ENCODE results near the gene CNTNAP2.

The CNTNAP2 gene

GRCh38 chr7:147245274-147245673 lies 1128.7 kb downstream of the CNTNAP2 start:
- H3K4me3 ChIP-seq (IDR thresholded peaks at IDR 0.05; ENCODE audit: insufficient read depth, low read depth, low read length): no peak overlapping the region
- no peak overlapping the region for H3K9ac ChIP-seq
- no peaks in the 10 kb centered on the region for H3K27me3 ChIP-seq (ENCODE audit: insufficient read depth, low read depth)
- no peaks in the 10 kb centered on the region for H4K20me1 ChIP-seq (ENCODE audit: insufficient read depth)
- no peaks in the 10 kb centered on the region for H3K4me1 ChIP-seq (ENCODE audit: low read depth, poor library complexity, severe bottlenecking)
- no peaks in the 10 kb centered on the region for H3K79me2 ChIP-seq (ENCODE audit: insufficient read depth, low read depth)
- H3K4me2 ChIP-seq: no peak overlapping the region
- no peak overlapping the region for H3K27ac ChIP-seq
- peak; percentile 92 for TF ChIP-seq CTCF (conservative IDR thresholded peaks at IDR 0.05; ENCODE audit: low read depth, low read length)
- no peak overlapping the region for H2AFZ ChIP-seq (ENCODE audit: low read depth)
- no peaks in the 10 kb centered on the region for H3K36me3 ChIP-seq (ENCODE audit: insufficient read depth)

- Histone ChIP-seq H3K27me3 (ENCODE audit: insufficient read depth, low read depth) (no peaks in the 10 kb centered on the region), H3K4me2 (no peak overlapping the region), H3K79me2 (ENCODE audit: insufficient read depth, low read depth) (no peaks in the 10 kb centered on the region), H3K9ac (no peak overlapping the region), H3K36me3 (ENCODE audit: insufficient read depth) (no peaks in the 10 kb centered on the region), H3K4me3 (IDR thresholded peaks at IDR 0.05; ENCODE audit: insufficient read depth, low read depth, low read length) (no peak overlapping the region), H3K27ac (no peak overlapping the region), H3K4me1 (ENCODE audit: low read depth, poor library complexity, severe bottlenecking) (no peaks in the 10 kb centered on the region), H4K20me1 (ENCODE audit: insufficient read depth) (no peaks in the 10 kb centered on the region), H2AFZ (ENCODE audit: low read depth) (no peak overlapping the region)
- no peak for TF ChIP-seq CTCF (conservative IDR thresholded peaks at IDR 0.05; ENCODE audit: low read depth, low read length)
Observed at GRCh38 chr7:147249956-147250355, 1133.4 kb downstream of the CNTNAP2 start.

- Histone ChIP-seq H3K4me2 (no peak overlapping the region), H3K4me3 (IDR thresholded peaks at IDR 0.05; ENCODE audit: insufficient read depth, low read depth, low read length) (no peak overlapping the region), H3K4me1 (ENCODE audit: low read depth, poor library complexity, severe bottlenecking) (no peaks in the 10 kb centered on the region), H3K27ac (no peak overlapping the region), H2AFZ (ENCODE audit: low read depth) (no peak overlapping the region), H3K9ac (no peak overlapping the region), H4K20me1 (ENCODE audit: insufficient read depth) (no peaks in the 10 kb centered on the region), H3K79me2 (ENCODE audit: insufficient read depth, low read depth) (no peaks in the 10 kb centered on the region), H3K27me3 (ENCODE audit: insufficient read depth, low read depth) (no peaks in the 10 kb centered on the region), H3K36me3 (ENCODE audit: insufficient read depth) (no peaks in the 10 kb centered on the region)
- no peak for TF ChIP-seq CTCF (conservative IDR thresholded peaks at IDR 0.05; ENCODE audit: low read depth, low read length)
Observed at GRCh38 chr7:147251751-147252325, 1135.2 kb downstream of the CNTNAP2 start.

- no peak overlapping the region for H3K9ac ChIP-seq
- H3K27ac ChIP-seq: no peak overlapping the region
- H3K4me1 ChIP-seq (ENCODE audit: low read depth, poor library complexity, severe bottlenecking): peaks cover 10% of the 10 kb centered on the region
- H3K4me3 ChIP-seq (IDR thresholded peaks at IDR 0.05; ENCODE audit: insufficient read depth, low read depth, low read length): no peak overlapping the region
- no peak overlapping the region for H3K4me2 ChIP-seq
- no peaks in the 10 kb centered on the region for H3K36me3 ChIP-seq (ENCODE audit: insufficient read depth)
- H3K79me2 ChIP-seq (ENCODE audit: insufficient read depth, low read depth): no peaks in the 10 kb centered on the region
- TF ChIP-seq CTCF (conservative IDR thresholded peaks at IDR 0.05; ENCODE audit: low read depth, low read length): no peak
- no peaks in the 10 kb centered on the region for H3K27me3 ChIP-seq (ENCODE audit: insufficient read depth, low read depth)
- H2AFZ ChIP-seq (ENCODE audit: low read depth): no peak overlapping the region
- H4K20me1 ChIP-seq (ENCODE audit: insufficient read depth): no peaks in the 10 kb centered on the region
Observed at GRCh38 chr7:147261693-147262092, 1145.1 kb downstream of the CNTNAP2 start.

Data from KMS-11 (cell line).